ENCODE measurements around the gene ASTE1. TPM values are rescaled to one million over a fixed set of nuclear protein-coding genes. Genes with fewer than 3 reads are reported as not detected.
A peak's percentile ranks its signal among the peaks of the same experiment; 100 is the strongest.

ASTE1 gene
- total RNA-seq, 1 experiment from 2014 or later: 8.1 TPM

- intact Hi-C loops (cut with micrococcal nuclease; ENCODE audit: unreplicated experiment): loop anchor here (5.0 kb wide), 1 partner anchor 272 kb away; no protein-coding TSS in a partner anchor
- H3K4me1 ChIP-seq (ENCODE audit: insufficient read depth, low read length, poor library complexity, severe bottlenecking): peaks cover 11% of the 10 kb centered on the region
- ChIA-PET POLR2A (ENCODE audit: low non-redundant PET) (no interaction called here), CTCF (no interaction called here)
- H3K4me3 ChIP-seq (ENCODE audit: low read depth, low read length, poor library complexity, severe bottlenecking): no peak overlapping the region
- no peak overlapping the region for H3K27ac ChIP-seq (ENCODE audit: low read depth, low read length, poor library complexity, severe bottlenecking)
- no peaks in the 10 kb centered on the region for H3K9me3 ChIP-seq (ENCODE audit: low read depth, low read length, poor library complexity, severe bottlenecking)
- no peak for TF ChIP-seq CTCF (conservative IDR thresholded peaks at IDR 0.05; ENCODE audit: low read depth, low read length)
- no peak for TF ChIP-seq EZH2 (IDR thresholded peaks at IDR 0.05; ENCODE audit: borderline replicate concordance, low read depth, low read length, poor library complexity, severe bottlenecking)
- BruUV-seq (replicated peaks): no TSS peak
- no peak for DNase-seq (ENCODE audit: low spot score)
- H3K27me3 ChIP-seq (replicated peaks; ENCODE audit: insufficient read depth, low read depth, low read length, poor library complexity): no peaks in the 10 kb centered on the region
- H3K36me3 ChIP-seq (ENCODE audit: insufficient read depth, low read length, poor library complexity, severe bottlenecking): no peaks in the 10 kb centered on the region
These were observed 2.2 kb upstream of the ASTE1 start for GRCh38 chr3:131028844-131029243.

- ChIA-PET POLR2A (ENCODE audit: low non-redundant PET) (interaction anchor here (0.7 kb wide), 1 partner anchor 1192 kb away, joined by 3 read pairs; no protein-coding TSS in a partner anchor), CTCF (no interaction called here)
- no TSS peak for BruUV-seq (replicated peaks)
- no peaks in the 10 kb centered on the region for H3K9me3 ChIP-seq (ENCODE audit: low read depth, low read length, poor library complexity, severe bottlenecking)
- no peaks in the 10 kb centered on the region for H3K27me3 ChIP-seq (replicated peaks; ENCODE audit: insufficient read depth, low read depth, low read length, poor library complexity)
- H3K27ac ChIP-seq (ENCODE audit: low read depth, low read length, poor library complexity, severe bottlenecking): no peak overlapping the region
- no peak for DNase-seq (ENCODE audit: low spot score)
- H3K4me1 ChIP-seq (ENCODE audit: insufficient read depth, low read length, poor library complexity, severe bottlenecking): peaks cover 11% of the 10 kb centered on the region
- H3K4me3 ChIP-seq (ENCODE audit: low read depth, low read length, poor library complexity, severe bottlenecking): peak overlapping the region; percentile 58
- H3K36me3 ChIP-seq (ENCODE audit: insufficient read depth, low read length, poor library complexity, severe bottlenecking): no peaks in the 10 kb centered on the region
- TF ChIP-seq CTCF (conservative IDR thresholded peaks at IDR 0.05; ENCODE audit: low read depth, low read length): no peak
- intact Hi-C loops (cut with micrococcal nuclease; ENCODE audit: unreplicated experiment): loop anchor here (5.0 kb wide), 1 partner anchor 268 kb away; no protein-coding TSS in a partner anchor
These were observed 1.1 kb downstream of the ASTE1 start for GRCh38 chr3:131025539-131025938.

- intact Hi-C loops (cut with micrococcal nuclease; ENCODE audit: unreplicated experiment): no loop called here
- peaks cover 28% of the 10 kb centered on the region for H3K36me3 ChIP-seq (ENCODE audit: insufficient read depth, low read length, poor library complexity, severe bottlenecking)
- CTCF ChIA-PET: no interaction called here
- H3K27ac ChIP-seq (ENCODE audit: low read depth, low read length, poor library complexity, severe bottlenecking): no peak overlapping the region
- POLR2A ChIA-PET (ENCODE audit: low non-redundant PET): no interaction called here
- no TSS peak for BruUV-seq (replicated peaks)
- no peaks in the 10 kb centered on the region for H3K9me3 ChIP-seq (ENCODE audit: low read depth, low read length, poor library complexity, severe bottlenecking)
- no peaks in the 10 kb centered on the region for H3K27me3 ChIP-seq (replicated peaks; ENCODE audit: insufficient read depth, low read depth, low read length, poor library complexity)
- no peaks in the 10 kb centered on the region for H3K4me1 ChIP-seq (ENCODE audit: insufficient read depth, low read length, poor library complexity, severe bottlenecking)
- TF ChIP-seq CTCF (conservative IDR thresholded peaks at IDR 0.05; ENCODE audit: low read depth, low read length) (no peak), EZH2 (IDR thresholded peaks at IDR 0.05; ENCODE audit: borderline replicate concordance, low read depth, low read length, poor library complexity, severe bottlenecking) (no peak)
- DNase-seq (ENCODE audit: low spot score): no peak
- no peak overlapping the region for H3K4me3 ChIP-seq (ENCODE audit: low read depth, low read length, poor library complexity, severe bottlenecking)
These were observed 6.4 kb downstream of the ASTE1 start for GRCh38 chr3:131020122-131020693.
